ENCODE data around the gene HS3ST4.

HS3ST4 gene

DNA sequence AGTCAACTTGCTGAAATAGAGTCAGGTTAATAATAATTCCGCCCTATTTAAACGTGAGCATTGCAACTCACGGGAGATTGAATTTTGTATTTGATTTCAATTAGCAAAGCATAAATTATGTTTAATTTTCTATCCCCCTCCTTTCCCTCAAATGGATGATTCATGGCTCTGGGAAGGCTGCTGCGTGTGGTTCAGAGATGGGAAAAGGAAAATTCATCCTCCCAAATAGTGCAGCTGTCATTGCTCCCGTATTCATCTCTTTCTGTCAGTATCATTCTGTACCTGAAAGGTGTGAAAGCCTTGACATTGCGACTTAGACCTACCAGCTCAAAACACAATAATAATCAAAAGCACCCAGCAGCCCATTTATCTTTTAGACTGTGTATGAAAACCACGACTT is 447.3 kb downstream of the HS3ST4 start:
- no peak for DNase-seq
- ATAC-seq: no peak
- no peaks in the 10 kb centered on the region for H3K36me3 Mint-ChIP-seq (ENCODE audit: low read depth)
- no peaks in the 10 kb centered on the region for H3K9me3 Mint-ChIP-seq
- no peaks in the 10 kb centered on the region for H3K27me3 Mint-ChIP-seq
- H3K4me3 Mint-ChIP-seq: no peak overlapping the region
- no peak overlapping the region for H3K27ac Mint-ChIP-seq
- no peaks in the 10 kb centered on the region for H3K4me1 Mint-ChIP-seq

DNA sequence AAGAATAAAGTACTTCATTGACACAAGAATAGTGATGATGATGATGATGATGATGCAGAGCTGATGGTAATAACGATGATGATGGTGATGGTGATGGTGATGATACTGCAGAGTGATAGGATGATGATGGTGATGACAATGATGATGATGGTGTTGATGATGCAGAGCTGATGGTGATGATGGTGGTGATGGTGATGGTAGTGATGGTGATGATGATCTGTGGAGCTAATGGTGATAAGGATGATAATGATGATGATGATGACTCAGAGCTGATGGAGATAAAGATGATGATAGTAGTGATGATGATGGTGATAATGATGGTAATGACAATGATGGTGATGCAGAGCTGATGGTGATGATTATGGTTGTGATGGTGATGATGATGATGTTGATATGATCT is 448.1 kb downstream of the HS3ST4 start:
- no peaks in the 10 kb centered on the region for H3K9me3 Mint-ChIP-seq
- no peaks in the 10 kb centered on the region for H3K27me3 Mint-ChIP-seq
- ATAC-seq (no peak), DNase-seq (no peak)
- no peak overlapping the region for H3K27ac Mint-ChIP-seq
- no peaks in the 10 kb centered on the region for H3K4me1 Mint-ChIP-seq
- no peak overlapping the region for H3K4me3 Mint-ChIP-seq
- H3K36me3 Mint-ChIP-seq (ENCODE audit: low read depth): no peaks in the 10 kb centered on the region

DNA sequence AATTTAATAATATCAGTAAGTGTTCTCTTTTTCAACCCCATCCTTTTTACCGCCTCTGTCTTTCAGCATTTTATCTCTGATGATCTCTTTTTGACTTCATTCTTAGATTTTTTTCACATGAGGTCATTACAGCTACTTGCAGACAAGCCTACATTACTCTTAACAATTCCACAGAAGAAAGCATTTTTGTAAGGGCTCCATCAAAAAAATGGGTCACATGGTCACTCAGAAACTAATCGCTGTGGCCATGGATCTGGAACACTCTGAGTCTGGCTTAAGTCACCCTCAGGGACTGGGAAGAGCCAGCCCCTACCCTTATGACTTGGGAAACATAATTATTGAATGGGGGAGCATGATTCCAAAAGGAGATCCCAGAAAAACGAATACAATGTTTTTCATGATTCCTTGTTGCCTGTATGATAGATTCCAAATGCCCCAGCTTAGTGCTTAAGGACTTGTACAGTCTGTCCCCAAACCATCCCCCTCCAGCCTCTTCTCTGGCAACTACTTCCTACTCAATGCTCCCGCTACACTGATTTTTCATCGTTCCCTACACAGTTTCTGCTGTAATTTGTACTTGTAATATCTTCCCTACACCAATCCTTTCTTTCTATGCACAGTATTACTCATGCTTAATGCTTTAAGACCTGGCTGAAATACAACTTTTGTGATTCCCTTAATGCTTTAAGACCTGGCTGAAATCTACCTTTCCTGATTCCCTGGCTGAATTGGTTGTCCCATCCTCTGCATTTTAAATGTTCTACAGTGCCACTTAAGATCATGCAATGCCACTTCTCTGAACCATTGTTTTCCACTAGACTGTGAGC is 457.8 kb downstream of the HS3ST4 start:
- Mint-ChIP-seq H3K27me3 (peaks cover 8% of the 10 kb centered on the region), H3K9me3 (peaks cover 4% of the 10 kb centered on the region), H3K4me3 (no peak overlapping the region), H3K4me1 (no peaks in the 10 kb centered on the region), H3K27ac (no peak overlapping the region), H3K36me3 (ENCODE audit: low read depth) (no peaks in the 10 kb centered on the region)
- DNase-seq (no peak), ATAC-seq (no peak)

DNA sequence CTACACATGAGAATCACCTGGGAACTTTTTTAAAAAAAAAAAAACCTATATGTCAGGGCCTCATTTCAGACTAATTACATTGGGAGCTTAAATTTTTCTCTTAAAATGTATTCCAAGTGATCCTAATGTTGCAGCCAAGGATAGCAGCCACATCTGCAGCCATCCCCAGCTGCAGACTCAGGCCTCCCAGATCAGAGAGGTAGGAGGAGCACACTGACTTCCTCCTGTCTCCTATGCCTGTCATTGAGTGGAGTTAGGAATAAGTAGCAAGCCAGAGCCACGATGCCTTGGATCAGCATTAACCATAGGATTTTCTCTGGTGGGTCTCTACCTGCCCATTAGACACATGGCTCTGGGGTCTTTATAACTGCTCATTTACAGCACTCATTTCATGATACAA is 463.5 kb downstream of the HS3ST4 start:
- H3K9me3 Mint-ChIP-seq: no peaks in the 10 kb centered on the region
- no peaks in the 10 kb centered on the region for H3K36me3 Mint-ChIP-seq (ENCODE audit: low read depth)
- H3K27me3 Mint-ChIP-seq: peaks cover 5% of the 10 kb centered on the region
- no peak for ATAC-seq
- H3K4me1 Mint-ChIP-seq: no peaks in the 10 kb centered on the region
- H3K4me3 Mint-ChIP-seq: no peak overlapping the region
- no peak overlapping the region for H3K27ac Mint-ChIP-seq
- no peak for DNase-seq

DNA sequence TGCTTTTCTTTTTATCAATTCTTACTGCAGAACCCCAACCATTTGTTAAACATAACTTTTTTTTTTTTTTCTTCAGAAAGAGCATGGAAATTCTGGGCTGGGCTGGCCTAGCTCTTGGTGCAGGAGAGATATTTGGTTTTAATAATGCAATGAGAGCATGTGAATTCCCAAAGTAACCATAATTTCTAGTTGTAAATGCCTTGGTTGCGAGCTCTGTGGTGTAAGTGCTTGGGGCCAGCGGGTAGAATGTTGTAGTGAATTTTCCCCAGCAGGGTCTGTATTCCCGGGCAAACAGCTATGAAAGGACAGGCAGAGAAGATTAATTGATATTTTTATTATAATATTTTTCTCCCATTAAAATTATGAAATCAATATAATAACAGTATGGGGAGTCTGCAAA is 465.6 kb downstream of the HS3ST4 start:
- no peak overlapping the region for H3K27ac Mint-ChIP-seq
- H3K4me1 Mint-ChIP-seq: no peaks in the 10 kb centered on the region
- no peak overlapping the region for H3K4me3 Mint-ChIP-seq
- H3K9me3 Mint-ChIP-seq: no peaks in the 10 kb centered on the region
- H3K27me3 Mint-ChIP-seq: peaks cover 3% of the 10 kb centered on the region
- ATAC-seq (no peak), DNase-seq (no peak)
- no peaks in the 10 kb centered on the region for H3K36me3 Mint-ChIP-seq (ENCODE audit: low read depth)

DNA sequence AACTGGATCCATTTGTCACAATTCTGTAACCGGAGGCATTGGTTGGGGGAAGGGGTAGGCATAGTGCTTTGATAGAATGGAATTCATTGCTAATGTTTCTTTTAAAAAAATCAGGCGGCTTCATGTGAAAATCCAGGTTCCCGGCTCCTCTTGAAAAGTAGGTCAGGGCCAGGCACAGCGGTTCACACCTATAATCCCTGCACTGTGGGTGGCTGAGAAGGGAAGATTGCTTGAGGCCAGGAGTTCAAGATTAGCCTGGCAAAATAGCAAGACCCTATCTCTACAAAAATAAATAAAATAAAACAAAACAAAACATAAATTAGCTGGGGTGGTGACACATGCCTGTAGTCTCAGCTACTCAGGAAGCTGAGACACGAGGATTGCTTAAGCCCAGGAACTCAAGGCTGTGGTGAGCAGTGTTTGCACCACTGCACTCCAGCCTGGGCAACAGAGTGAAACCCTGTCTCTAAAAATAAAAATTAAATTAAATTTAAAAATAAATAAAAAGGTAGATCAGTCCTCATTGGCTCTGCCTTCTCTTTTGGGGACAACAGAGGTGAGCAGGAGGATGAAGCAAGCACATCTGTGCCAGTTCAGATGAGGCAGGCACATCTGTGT is 466.5 kb downstream of the HS3ST4 start:
- H3K9me3 Mint-ChIP-seq: no peaks in the 10 kb centered on the region
- H3K27me3 Mint-ChIP-seq: peaks cover 3% of the 10 kb centered on the region
- H3K36me3 Mint-ChIP-seq (ENCODE audit: low read depth): no peaks in the 10 kb centered on the region
- H3K4me3 Mint-ChIP-seq: no peak overlapping the region
- DNase-seq (no peak), ATAC-seq (no peak)
- H3K4me1 Mint-ChIP-seq: no peaks in the 10 kb centered on the region
- H3K27ac Mint-ChIP-seq: no peak overlapping the region

DNA sequence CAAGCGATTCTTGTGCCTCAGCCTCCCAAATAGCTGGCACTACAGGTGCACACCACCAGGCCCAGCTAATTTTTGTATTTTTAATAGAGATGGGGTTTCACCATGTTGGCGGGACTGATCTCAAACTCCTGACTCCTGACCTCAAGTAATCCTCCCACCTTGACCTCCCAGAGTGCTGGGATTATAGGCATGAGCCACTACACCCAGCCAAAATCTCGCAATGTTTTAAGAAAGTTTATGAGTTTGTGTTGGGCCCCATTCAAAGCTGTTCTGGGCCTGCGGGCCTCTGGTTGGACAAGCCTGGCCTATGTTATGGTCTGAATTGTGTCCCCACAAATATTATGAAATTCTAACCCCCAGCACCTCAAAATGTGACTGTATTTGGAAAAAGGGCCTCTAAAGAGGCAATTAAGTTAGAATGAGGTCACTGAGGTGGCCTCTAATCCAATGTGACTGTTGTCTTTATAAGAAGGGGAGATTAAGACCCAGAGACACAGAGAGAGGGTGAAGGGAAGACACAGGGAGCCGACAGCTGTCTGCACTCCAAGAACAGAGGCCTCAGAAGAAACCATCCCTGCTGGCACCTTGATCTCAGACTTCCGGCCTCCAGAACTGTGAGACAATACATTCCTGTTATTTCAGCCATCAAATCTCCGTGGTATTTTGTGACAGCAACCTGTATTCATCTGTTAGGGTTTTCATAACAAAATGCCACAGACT is 469.9 kb downstream of the HS3ST4 start:
- no peak for DNase-seq

DNA sequence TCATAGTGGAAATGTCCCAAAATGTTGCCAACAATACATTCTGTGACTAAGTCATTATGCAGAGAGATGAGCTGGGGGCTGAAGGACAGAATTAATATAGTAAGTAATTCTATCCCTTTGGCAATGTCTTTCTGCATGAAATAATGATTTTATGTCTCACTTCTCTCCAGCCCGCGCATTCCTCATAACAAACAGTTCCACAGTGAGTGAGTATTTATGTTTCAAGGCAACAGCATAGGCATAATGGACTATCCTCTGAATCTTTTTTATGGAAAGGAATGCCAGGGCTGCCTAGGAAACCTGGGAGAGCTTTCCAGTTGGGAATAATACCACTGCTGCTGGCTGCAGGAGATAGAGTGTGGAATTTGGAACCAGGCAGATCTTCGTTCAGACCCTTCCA is 477.7 kb downstream of the HS3ST4 start:
- Mint-ChIP-seq H3K27me3 (peaks cover 19% of the 10 kb centered on the region), H3K9me3 (peaks cover 8% of the 10 kb centered on the region), H3K4me1 (no peaks in the 10 kb centered on the region), H3K4me3 (no peak overlapping the region), H3K27ac (no peak overlapping the region), H3K36me3 (ENCODE audit: low read depth) (no peaks in the 10 kb centered on the region)
- DNase-seq (no peak), ATAC-seq (no peak)

More for the DNA sequence above, 469.9 kb downstream of the HS3ST4 start:
- H3K36me3 Mint-ChIP-seq (ENCODE audit: low read depth): no peaks in the 10 kb centered on the region
- ATAC-seq: no peak
- H3K4me3 Mint-ChIP-seq: no peak overlapping the region
- H3K9me3 Mint-ChIP-seq: no peaks in the 10 kb centered on the region
- H3K4me1 Mint-ChIP-seq: no peaks in the 10 kb centered on the region
- H3K27ac Mint-ChIP-seq: no peak overlapping the region
- peaks cover 5% of the 10 kb centered on the region for H3K27me3 Mint-ChIP-seq

DNA sequence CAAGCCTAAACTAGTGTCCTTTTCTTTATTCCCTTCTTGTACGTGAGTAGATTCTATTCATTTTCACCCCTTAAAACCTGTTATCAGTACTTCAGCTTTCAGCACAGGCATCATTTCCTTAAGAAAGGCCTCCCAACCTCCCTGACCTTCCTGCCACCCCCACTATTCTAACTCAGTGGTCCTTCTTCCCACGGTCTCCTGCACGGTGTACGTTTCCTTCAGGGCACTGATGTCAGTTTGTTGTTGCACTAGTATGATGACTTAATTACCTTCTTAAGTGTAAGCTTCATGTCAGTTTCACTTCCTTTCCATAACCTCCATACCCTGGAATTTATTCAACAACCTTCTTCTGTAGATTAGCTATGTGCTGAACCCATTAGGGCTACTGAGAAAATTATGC is 484.2 kb downstream of the HS3ST4 start:
- Mint-ChIP-seq H3K4me3 (no peak overlapping the region), H3K27ac (no peak overlapping the region), H3K27me3 (peaks cover 9% of the 10 kb centered on the region), H3K36me3 (ENCODE audit: low read depth) (no peaks in the 10 kb centered on the region), H3K4me1 (peaks cover 5% of the 10 kb centered on the region), H3K9me3 (peaks cover 4% of the 10 kb centered on the region)
- DNase-seq (no peak), ATAC-seq (no peak)

DNA sequence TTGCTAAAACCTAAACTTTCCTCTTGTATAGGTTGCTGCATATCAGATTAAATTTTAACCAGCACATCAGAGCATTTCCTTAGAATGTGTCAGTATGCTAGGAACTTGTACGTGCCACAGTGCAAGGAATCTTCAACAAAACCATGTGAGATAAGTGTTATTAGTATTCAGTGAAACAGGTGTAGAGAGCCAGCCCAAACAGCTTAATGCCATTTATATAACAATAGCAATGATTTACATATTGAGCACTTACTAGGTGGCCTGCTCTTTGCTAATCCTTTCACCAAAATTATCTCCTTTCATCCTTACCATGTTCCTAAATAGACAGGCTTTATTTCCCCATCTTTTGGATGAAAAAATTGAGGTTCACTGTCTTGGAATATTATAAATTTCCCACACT is 485.7 kb downstream of the HS3ST4 start:
- Mint-ChIP-seq H3K36me3 (ENCODE audit: low read depth) (no peaks in the 10 kb centered on the region), H3K27me3 (peaks cover 7% of the 10 kb centered on the region), H3K4me1 (peaks cover 5% of the 10 kb centered on the region), H3K9me3 (no peaks in the 10 kb centered on the region), H3K4me3 (no peak overlapping the region), H3K27ac (no peak overlapping the region)
- DNase-seq: no peak
- ATAC-seq: no peak

DNA sequence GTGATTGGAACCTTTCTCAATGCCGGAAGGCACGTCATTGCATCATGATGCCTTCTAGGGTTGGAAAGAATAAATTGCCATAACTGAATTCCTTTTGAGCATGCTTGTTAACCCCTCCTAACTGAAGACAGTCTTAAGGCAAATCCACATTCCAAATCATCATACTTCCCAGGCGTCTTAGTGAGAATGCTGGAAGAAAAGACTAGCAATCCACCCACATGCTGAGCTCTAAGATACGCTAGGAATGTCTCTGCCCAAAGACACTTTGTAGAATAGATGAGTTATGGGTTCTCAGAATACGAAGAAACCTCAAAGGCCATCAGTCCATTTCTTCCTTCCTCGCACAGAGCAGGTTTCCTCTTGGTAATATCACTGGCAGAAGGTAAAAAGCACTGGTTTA is 486.5 kb downstream of the HS3ST4 start:
- H3K36me3 Mint-ChIP-seq (ENCODE audit: low read depth): no peaks in the 10 kb centered on the region
- no peak overlapping the region for H3K27ac Mint-ChIP-seq
- H3K4me3 Mint-ChIP-seq: no peak overlapping the region
- H3K9me3 Mint-ChIP-seq: no peaks in the 10 kb centered on the region
- H3K27me3 Mint-ChIP-seq: peaks cover 7% of the 10 kb centered on the region
- ATAC-seq (no peak), DNase-seq (no peak)
- peaks cover 5% of the 10 kb centered on the region for H3K4me1 Mint-ChIP-seq

DNA sequence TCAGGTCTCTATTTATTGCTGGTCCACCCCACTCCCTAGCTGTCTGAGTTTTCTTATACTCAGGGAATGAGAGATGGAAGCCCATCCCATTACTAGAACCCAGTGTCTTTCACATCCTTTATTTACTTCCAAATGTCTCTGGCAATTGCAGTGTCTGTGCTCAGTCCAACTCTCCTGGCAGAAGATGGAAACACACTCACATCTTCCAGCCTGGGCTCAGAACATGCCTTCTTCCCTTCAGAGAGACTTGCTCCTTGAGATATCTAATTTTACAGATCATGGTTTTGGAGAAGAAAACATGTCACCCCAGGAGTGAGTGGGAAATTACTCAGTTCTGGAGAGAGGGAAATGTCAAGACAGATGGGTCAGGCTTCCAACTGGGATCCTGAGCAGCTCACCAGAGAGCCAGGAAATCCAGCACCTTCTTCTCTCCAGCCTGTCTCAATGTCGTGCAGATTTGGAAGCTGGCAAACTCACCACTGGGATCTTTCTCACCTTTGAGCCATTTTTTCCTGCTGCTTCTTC is 494.4 kb downstream of the HS3ST4 start:
- Mint-ChIP-seq H3K27me3 (peaks cover 8% of the 10 kb centered on the region), H3K4me3 (no peak overlapping the region), H3K4me1 (no peaks in the 10 kb centered on the region), H3K27ac (no peak overlapping the region), H3K36me3 (ENCODE audit: low read depth) (no peaks in the 10 kb centered on the region), H3K9me3 (peaks cover 2% of the 10 kb centered on the region)
- DNase-seq (no peak), ATAC-seq (no peak)
